Measurements from ENCODE around the gene DMD. TPM values are rescaled to one million over a fixed set of nuclear protein-coding genes. Genes with fewer than 3 reads are reported as not detected.

DMD gene
- total RNA-seq, 2 donors from 2014 or later: 19.6 to 24.9 TPM

DNA sequence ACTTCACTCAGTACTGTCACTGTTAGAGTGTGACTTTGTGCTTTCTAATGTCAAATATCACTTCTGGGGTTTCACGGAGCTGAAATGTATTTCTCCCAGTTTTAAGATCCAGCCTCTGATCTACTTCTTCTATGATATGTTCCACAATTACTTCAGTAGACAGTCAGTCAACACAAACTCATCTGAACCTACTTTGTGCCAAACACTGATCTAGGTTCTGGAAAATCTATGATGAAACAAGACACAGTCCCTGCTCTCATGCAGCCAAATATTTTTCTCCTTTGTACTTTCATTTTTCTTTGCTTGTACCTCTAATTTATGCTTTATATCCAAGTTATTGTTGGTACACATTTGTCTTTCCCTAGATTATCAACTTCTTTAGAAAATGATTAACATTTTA, 1498.2 kb downstream of the DMD start:
- no peaks in the 10 kb centered on the region for H3K36me3 Mint-ChIP-seq (ENCODE audit: low read depth)
- H3K4me3 Mint-ChIP-seq: no peak overlapping the region
- H3K36me3 ChIP-seq (ENCODE audit: control insufficient read depth, insufficient read depth, low read length): no peaks in the 10 kb centered on the region
- TF ChIP-seq, protein P1, sequence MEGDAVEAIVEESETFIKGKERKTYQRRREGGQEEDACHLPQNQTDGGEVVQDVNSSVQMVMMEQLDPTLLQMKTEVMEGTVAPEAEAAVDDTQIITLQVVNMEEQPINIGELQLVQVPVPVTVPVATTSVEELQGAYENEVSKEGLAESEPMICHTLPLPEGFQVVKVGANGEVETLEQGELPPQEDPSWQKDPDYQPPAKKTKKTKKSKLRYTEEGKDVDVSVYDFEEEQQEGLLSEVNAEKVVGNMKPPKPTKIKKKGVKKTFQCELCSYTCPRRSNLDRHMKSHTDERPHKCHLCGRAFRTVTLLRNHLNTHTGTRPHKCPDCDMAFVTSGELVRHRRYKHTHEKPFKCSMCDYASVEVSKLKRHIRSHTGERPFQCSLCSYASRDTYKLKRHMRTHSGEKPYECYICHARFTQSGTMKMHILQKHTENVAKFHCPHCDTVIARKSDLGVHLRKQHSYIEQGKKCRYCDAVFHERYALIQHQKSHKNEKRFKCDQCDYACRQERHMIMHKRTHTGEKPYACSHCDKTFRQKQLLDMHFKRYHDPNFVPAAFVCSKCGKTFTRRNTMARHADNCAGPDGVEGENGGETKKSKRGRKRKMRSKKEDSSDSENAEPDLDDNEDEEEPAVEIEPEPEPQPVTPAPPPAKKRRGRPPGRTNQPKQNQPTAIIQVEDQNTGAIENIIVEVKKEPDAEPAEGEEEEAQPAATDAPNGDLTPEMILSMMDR (conservative IDR thresholded peaks at IDR 0.05): no peak
- no peak overlapping the region for H3K27ac ChIP-seq (ENCODE audit: low read depth, low read length)
- H3K27ac Mint-ChIP-seq: no peak overlapping the region
- WGBS, 2 experiments (ENCODE audit: insufficient coverage in 1 of 2, insufficient read length in 1 of 2): 95 to 100% methylated on average over 1 of the region's 1 CpG
- H3K4me3 ChIP-seq (ENCODE audit: low read length): no peak overlapping the region
- DNase-seq: no peak
- peaks cover 26% of the 10 kb centered on the region for H3K9me3 Mint-ChIP-seq
- H3K9me3 ChIP-seq (ENCODE audit: control insufficient read depth, low read length): no peaks in the 10 kb centered on the region
- no peaks in the 10 kb centered on the region for H3K27me3 ChIP-seq (ENCODE audit: control insufficient read depth, insufficient read depth, low read length, poor library complexity, severe bottlenecking)
- no peaks in the 10 kb centered on the region for H3K4me1 Mint-ChIP-seq
- no peaks in the 10 kb centered on the region for H3K4me1 ChIP-seq (ENCODE audit: control insufficient read depth, insufficient read depth, low read length)
- H3K27me3 Mint-ChIP-seq (ENCODE audit: insufficient read depth): no peaks in the 10 kb centered on the region
- H3K9ac ChIP-seq (ENCODE audit: extremely low read depth, low read length, poor library complexity, severe bottlenecking): no peak overlapping the region

DNA sequence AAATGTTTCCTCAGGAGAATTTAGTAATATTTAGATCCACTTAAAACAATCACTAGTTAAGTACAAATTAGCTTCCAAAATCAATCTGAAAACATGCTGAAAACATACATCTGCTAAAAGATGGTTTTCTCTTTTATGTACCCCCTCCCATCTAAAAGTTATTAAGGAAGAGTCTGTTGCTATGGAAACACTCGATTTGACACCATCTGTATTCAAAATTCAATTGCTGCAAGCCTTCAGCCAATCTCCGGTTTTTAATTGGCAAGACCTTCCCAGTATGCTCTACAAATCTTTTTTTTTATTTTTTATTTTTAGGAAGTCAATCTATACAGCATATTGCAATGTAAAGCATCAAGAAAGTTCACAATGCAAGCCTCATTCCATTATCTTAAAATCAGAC, 1500.2 kb downstream of the DMD start:
- H3K4me1 ChIP-seq (ENCODE audit: control insufficient read depth, insufficient read depth, low read length): no peaks in the 10 kb centered on the region
- 80 to 93% methylated on average over 1 to 2 of the region's 2 CpGs for WGBS, 2 experiments (ENCODE audit: insufficient coverage in 1 of 2, insufficient read length in 1 of 2)
- no peaks in the 10 kb centered on the region for H3K27me3 Mint-ChIP-seq (ENCODE audit: insufficient read depth)
- H3K9me3 Mint-ChIP-seq: peaks cover 17% of the 10 kb centered on the region
- H3K27ac Mint-ChIP-seq: no peak overlapping the region
- H3K36me3 ChIP-seq (ENCODE audit: control insufficient read depth, insufficient read depth, low read length): no peaks in the 10 kb centered on the region
- H3K4me3 ChIP-seq (ENCODE audit: low read length): no peak overlapping the region
- TF ChIP-seq, protein P1 (conservative IDR thresholded peaks at IDR 0.05): no peak
- H3K9ac ChIP-seq (ENCODE audit: extremely low read depth, low read length, poor library complexity, severe bottlenecking): no peak overlapping the region
- H3K9me3 ChIP-seq (ENCODE audit: control insufficient read depth, low read length): no peaks in the 10 kb centered on the region
- H3K4me1 Mint-ChIP-seq: no peaks in the 10 kb centered on the region
- DNase-seq: no peak
- no peaks in the 10 kb centered on the region for H3K27me3 ChIP-seq (ENCODE audit: control insufficient read depth, insufficient read depth, low read length, poor library complexity, severe bottlenecking)
- no peak overlapping the region for H3K4me3 Mint-ChIP-seq
- no peaks in the 10 kb centered on the region for H3K36me3 Mint-ChIP-seq (ENCODE audit: low read depth)
- H3K27ac ChIP-seq (ENCODE audit: low read depth, low read length): no peak overlapping the region

DNA sequence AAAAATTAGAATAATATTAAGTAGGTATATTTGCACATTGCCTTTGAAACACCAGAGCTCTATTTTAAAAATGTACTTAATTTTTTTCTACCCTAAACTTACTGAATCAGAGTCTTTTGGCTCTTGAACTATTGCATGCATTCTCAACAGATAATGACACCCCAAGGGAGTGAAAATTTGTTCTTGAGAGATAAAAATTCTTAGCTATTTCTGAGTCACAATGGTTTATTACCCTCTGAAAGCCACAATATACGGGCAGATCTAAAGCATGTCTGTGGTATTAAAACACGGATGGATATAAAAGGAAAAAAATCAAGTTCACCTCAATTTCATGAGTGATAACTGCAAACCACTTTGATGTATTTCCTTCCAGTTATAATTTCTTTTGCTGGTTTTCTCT, 1503.2 kb downstream of the DMD start:
- Mint-ChIP-seq H3K27ac (no peak overlapping the region), H3K9me3 (peaks cover 11% of the 10 kb centered on the region), H3K4me1 (no peaks in the 10 kb centered on the region), H3K4me3 (no peak overlapping the region), H3K27me3 (ENCODE audit: insufficient read depth) (no peaks in the 10 kb centered on the region), H3K36me3 (ENCODE audit: low read depth) (no peaks in the 10 kb centered on the region)
- DNase-seq: no peak
- Histone ChIP-seq H3K27ac (ENCODE audit: low read depth, low read length) (no peak overlapping the region), H3K36me3 (ENCODE audit: control insufficient read depth, insufficient read depth, low read length) (no peaks in the 10 kb centered on the region), H3K27me3 (ENCODE audit: control insufficient read depth, insufficient read depth, low read length, poor library complexity, severe bottlenecking) (no peaks in the 10 kb centered on the region), H3K4me1 (ENCODE audit: control insufficient read depth, insufficient read depth, low read length) (no peaks in the 10 kb centered on the region), H3K9ac (ENCODE audit: extremely low read depth, low read length, poor library complexity, severe bottlenecking) (no peak overlapping the region), H3K4me3 (ENCODE audit: low read length) (no peak overlapping the region), H3K9me3 (ENCODE audit: control insufficient read depth, low read length) (no peaks in the 10 kb centered on the region)
- TF ChIP-seq, protein P1 (conservative IDR thresholded peaks at IDR 0.05): no peak
- 83 to 94% methylated on average over 1 to 2 of the region's 2 CpGs for WGBS, 2 experiments (ENCODE audit: insufficient coverage in 1 of 2, insufficient read length in 1 of 2)
